ENCODE data around the gene CBLN2.
A peak's percentile ranks its signal among the peaks of the same experiment; 100 is the strongest.

CBLN2 gene

DNA sequence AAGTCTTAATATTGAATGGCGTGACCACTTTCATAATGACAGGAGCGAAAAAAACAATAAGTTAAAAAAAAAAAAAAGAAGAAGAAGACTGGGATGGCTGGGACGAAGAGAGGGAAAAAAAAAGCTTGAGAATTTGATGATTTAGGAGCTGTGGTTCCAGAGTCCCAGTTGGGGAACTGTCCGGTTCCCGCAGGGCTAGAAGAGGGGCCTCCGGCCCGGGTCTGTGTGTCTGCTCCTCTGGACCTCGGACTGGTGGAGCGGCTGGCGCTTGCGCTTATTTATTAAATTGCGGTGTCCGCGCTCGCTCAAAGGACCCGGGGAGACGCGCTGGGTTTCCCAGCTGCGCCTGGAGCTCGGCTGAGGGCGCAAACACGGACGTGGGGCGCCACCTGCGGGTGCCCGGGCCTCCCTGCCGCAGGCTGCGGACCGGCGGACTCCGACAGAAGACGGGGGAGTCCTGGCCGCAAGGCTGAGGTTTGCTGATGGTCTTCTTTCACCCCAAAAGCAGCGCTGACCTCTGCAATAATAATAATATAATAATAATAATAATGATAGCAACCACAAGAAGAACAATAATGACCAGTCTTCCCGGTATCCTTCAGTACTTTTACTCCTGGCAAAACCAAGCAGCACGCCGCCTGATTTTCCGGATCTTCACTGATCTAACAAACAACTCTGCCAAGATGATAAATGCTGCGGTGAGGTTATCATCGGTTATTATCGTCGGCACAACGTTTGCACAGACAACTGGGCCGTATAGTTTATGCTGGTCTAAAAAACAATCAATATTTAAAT, at the start of gene CBLN2:
TSS of gene CBLN2 (minus strand) at position 251 of the 795 bp plus-strand sequence. CDS start 2,182 bp downstream, outside the sequence.
- peak; percentile 13 for DNase-seq (ENCODE audit: low read depth, low spot score)

DNA sequence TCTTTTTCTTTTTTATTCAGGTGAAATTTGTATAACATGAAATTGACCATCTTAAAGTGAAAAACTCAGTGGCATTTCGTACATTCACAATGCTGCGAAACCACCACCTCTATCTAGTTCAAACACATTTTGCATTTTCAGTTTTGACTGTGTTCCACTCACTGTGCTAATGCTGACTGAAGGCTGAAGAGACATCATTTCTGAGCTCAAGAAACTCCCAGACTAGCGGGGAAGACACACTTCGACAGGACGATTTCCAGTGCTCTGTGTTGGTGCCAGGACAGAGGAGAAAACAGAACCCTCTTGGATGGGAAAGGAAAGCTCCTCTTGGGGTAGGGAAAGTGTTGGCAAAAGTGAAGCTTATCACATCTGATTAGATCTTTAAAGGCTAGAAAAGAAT, 44.2 kb upstream of the CBLN2 start:
- no peak for DNase-seq (ENCODE audit: low read depth, low spot score)

DNA sequence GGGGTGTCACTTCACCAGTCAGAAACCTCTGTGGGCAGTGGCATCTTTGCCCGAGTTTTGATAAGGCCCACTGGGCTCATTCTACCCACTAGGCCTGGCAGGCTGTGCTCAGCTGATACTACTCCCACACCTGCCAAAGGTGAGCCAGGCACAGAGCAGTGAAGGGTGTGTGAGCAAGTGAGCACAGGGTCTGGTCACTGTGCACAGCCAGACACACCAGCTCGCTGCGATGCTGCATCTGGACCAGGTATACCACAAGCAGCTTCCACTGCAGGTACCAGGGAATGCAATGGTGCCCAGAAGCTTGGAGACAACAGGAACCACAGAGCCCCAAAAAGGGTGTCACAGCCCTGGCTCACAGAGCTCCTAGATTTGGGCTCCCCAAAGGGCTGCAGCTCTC, 40.6 kb upstream of the CBLN2 start:
- DNase-seq (ENCODE audit: low read depth, low spot score) = no peak

DNA sequence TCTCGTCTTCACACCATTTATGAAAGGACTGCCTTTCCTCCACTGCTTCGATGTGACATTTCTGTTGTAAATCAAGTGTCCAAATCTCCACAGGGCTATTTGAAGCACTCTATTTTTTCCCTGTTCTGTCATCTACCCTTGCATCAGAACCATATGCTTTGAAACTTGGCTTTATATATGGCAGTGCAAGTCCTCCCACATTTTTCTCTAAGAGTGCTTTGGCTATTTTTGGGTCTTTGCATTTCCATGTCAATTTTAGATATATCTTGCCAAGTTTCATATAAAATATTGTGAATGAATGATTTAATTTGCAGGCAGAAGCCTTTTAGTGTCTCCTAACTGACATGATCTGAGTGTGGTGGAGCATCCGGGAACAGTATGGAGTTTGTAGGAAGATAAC, 37.8 kb upstream of the CBLN2 start:
- no peak for DNase-seq (ENCODE audit: low read depth, low spot score)

DNA sequence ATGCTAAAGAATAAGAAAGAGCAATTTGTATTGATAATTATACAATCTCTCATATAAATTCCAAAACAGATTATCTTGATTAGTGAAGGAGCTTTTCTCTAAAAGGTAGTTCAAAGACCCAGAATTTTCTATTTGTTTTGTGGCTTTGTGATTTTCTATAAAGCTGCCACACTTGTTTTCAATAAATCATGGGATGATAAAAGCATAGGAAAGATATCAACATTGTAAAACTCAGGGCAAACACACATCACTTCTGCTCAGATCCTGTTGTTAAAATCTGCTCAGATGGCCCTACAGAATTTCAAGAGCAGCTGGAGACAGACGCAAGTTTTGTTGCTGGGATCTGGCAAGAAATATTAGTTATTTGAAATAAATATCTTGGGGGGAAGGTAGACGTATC, 28.8 kb upstream of the CBLN2 start:
- no peak for DNase-seq (ENCODE audit: low read depth, low spot score)

DNA sequence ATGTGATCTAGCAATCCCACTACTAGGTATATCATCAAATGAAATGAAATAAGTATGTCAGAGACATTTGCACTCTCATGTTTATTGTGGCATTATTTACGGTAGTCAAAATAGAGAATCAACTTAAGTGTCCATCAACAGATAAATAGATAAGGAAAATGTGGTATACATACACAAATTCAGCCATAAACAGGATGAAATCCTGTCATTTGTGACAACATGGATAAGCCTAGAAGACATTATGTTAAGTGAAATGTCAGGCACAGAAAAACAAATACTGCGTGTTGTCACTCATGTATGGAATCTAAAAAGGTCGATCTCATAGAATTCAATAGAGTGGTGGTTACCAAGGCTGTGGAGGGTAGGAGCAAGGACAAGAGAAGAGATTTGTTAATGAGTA, 22.1 kb upstream of the CBLN2 start:
- no peak for DNase-seq (ENCODE audit: low read depth, low spot score)

DNA sequence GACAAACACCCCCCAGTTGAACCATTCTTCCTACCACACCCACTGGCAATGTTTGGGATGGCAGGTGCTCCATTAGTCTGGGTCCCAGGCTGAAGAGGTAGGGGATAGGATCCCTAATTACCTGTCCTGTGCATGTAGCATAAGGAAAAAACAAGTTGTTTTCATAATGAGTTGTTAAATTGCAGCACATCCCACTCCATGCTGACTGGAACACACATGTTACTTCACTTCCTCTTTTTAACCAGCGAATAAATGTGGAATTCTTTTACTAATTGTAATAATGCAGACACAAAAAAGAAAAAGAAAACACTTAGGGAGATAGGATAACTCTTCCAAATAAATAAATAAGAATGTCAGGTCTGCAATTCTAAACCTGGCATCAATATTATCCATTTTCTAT, 11.8 kb upstream of the CBLN2 start:
- DNase-seq (ENCODE audit: low read depth, low spot score) = no peak

DNA sequence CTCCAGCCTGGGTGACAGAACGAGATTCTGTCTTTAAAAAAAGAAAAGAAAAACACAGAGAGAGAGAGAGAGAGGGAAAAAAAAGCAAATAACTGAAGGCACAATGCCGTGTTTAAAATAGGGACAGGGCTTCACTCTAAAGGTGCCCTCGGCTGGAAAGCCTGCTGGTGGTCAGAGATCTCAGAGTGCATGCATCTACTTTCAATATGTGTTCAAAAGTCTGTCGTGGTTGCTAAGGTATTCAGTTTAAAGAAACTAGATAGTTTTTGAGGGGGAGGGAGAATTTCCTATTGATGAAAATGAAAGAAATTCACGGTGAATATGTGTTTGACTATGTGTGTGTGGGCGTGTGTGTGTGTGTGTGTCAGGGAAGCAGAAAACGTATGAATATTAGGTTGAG, 11.0 kb upstream of the CBLN2 start:
- no peak for DNase-seq (ENCODE audit: low read depth, low spot score)

DNA sequence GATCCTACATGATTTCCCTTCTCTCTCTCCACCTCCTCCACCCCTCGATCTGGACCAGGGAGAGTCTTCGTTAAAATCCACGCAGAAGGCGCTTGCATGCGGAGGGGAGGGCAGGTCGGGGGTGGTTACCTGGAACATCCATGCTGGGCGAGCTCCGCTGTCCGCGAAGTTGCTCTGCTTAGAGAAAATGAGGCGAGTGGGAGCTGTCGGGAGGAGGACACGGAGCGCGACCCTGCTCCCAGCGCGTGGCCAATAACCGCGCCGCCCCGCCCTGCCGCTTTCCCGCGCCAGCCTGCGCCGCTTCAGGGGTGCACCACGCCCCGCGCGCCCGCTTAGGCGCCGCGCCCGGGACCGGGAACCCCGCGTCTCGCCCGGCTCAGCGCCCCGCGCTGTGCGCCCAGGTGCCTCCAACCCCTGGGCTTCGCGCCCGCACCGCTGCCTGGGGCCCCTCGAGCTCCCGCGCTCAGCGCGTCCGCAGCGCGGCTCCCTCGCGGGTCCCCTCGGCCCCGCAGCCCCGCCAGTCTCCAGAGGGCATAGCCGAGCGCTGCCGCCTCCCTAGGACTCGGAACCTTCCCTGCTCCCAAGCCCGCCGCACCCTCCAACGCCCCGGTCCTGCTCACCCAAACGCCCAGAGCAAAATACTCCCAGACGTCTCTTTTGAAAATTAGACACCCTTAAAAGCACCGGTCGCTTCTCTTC, 636 bp downstream of the CBLN2 start:
- DNase-seq (ENCODE audit: low read depth, low spot score) = no peak

DNA sequence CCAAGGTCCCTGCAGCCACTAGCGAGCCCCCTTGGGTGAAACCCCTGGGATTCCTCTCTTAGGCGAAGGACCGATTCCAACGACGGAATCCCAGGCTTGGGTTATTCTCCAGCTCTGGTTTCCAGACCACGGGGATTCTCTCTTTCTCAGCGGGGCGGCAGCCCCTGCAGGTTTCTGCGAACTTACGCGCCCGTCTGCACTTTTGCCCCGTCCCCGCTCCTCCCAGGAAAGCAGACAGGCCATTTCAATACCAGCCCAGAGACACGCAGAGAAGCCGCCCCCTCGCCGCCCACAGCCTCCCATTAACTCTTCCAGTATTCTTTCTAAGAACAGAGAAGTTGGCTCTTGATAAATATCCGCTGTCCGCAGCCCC, 1.2 kb downstream of the CBLN2 start:
- DNase-seq (ENCODE audit: low read depth, low spot score) = no peak

DNA sequence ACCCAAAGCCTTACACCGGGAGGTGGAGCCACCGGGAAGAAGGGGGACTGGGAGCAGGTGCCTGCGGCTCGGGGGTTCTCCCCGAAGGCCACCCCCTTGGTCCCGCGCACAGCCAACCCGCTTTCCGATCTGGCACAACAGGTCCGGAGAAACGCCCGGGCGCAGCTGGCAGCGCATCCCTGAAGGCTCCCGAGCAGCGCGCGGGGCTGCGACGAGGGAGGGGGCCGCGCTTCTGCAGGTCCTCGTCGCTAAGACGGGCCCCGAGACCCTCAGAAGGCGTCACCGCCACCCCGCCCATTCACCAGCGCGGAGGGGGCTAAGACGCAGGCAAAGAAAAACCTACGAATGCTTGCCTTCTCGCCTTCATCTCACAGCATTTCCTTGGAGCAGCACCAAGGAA, 1.8 kb downstream of the CBLN2 start:
- no peak for DNase-seq (ENCODE audit: low read depth, low spot score)

DNA sequence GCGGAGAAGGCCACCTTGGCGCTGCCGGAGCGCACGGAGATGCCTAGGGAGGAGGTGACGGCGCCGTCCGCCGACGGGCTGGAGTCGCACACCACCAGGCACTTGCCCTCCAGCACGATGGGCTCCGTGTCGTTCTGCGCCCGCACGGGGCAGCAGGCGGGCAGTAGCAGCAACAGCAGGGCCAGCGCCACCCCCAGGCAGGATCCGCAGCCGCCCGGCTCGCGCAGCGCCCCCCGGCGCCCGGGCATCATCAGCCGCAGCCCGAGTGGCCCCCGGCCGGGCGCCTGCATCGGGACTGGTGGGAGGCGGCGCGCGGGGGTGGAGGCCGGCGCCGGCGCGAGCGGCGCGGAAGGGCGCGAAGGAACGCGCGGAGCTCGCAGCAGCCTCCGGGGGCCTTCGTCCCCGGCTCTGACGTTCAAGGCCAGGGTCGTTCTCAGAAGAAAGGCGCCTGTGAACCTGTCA, 2.2 kb downstream of the CBLN2 start:
- no peak for DNase-seq (ENCODE audit: low read depth, low spot score)

DNA sequence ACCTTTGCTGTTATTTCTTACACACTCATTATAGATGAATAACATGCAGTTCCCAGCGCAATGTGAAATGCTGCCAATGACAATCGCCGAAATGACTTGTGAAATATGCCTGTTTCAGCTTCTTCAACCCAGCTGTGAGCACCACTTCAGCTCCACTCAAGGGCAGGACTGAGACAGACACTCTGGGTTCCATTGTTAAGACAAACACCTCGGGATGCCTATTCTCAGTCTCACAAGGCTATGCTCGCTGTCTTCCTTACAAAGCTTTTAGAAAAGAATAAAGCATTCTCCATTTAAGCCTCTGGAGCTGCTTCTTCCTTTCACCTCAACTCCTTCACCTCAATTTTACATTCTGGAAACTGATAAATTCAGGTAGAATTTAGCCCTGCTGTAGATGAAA, 4.2 kb downstream of the CBLN2 start:
- DNase-seq (ENCODE audit: low read depth, low spot score) = no peak

DNA sequence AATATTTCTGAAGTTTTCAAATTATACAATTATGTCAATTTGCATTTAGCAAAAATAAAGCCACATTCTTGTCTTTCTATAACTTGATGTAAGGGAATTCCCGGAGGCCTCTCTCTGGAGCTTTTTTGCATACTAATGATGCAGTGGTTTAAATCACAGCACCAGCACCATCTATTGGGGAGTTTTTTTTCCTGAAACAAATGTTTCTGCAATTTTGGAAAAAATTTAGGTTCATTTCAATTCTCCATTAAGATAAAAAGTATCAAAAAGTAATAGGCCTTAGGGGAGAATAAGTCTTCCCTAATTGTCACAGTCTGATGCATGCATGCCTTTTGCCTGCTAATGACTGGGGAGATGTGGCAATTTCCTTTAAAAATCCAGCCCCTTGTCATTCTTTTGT, 13.5 kb downstream of the CBLN2 start:
- no peak for DNase-seq (ENCODE audit: low read depth, low spot score)

DNA sequence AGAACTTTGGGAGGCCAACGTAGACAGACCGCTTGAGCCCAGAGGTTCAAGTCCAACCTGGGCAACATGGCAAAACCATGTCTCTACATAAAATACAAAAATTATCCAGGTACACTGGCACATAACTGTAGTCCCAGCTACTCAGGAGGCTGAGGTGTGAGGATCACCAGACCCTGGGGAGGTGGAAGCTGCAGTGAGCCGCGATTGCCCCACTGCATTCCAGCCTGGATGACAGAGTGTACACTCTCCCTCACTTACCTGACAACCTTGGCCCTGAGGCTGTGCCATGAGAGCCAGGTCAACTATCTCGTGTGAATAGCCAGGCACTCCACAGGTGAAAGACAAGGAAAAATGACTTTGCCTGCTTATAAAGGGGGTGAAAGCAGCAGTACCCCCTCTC, 39.3 kb downstream of the CBLN2 start:
- DNase-seq (ENCODE audit: low read depth, low spot score) = no peak

DNA sequence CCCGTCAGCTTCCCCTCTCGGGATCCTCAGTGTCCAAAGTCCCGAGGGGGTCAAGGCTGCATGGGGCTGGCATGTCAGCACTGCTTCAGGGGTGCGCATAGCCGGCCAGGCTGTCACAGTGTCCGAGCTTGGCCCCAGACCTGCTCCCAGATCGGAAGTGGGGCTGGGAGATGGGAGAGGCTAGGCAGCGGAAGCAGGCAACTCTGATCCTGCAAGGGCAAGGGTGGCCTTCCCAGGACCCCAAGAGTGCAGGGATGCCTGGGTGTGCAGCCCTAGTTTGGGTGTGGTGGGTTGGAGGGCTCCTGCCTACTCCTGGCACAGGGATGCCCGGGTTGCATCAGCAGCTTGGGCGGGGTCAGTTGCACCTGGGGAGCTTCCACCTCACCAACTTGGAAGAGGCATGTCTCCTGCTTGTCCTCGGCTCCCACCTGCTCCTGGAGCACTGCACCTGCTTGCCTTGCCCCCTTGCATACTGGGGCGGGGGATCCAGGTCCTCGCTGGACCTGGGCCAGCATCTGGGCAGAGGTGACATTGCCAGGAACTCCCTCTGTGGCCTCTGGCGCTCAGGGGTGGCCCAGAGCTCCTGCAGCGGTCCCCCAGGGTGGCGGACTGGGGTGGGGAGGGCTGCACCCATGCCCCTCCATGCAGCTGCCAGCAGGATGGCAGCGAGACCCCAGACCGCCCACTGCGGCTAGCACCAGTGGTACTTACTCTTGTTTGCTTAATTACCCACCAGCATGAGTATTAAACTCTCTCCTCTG, 41.3 kb downstream of the CBLN2 start:
- no peak for DNase-seq (ENCODE audit: low read depth, low spot score)

DNA sequence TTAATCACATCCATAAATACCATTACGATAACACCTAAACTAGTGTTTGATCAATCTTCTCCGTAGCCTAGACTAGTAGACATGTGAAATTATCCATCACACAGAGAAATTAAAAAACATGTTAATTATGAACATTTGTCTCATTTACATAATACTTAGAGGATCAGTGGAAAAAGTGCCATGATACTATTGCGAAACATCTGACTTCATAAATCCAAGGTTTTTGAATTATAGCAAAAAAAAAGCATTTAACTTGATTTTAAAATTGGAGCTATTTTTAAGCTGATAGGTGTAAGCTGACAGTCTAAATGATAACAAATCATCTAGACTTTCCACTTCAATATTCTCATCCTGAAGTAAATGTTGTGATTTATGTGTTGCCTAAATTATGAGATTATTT, 51.6 kb downstream of the CBLN2 start:
- DNase-seq (ENCODE audit: low read depth, low spot score) = no peak

Data from smooth muscle cell of the brain vasculature (primary cell).